HCT116 (cell line): Measurements from ENCODE around the gene RPS6KA6. TPM values are rescaled to one million over a fixed set of nuclear protein-coding genes. Genes with fewer than 3 reads are reported as not detected.

Source experiments
- ATAC-seq: fragments of 200-7000 bp; cut with Tn5 transposase; 2 replicates; pipeline ENCODE4 v1.9.1; 2020; ENCODE audit warnings: mild to moderate bottlenecking, moderate library complexity
- BruUV-seq: library from RNA; stranded (reverse); fragments of 400-500 nt; replicated peaks from 2 replicates; lab custom pipeline; 2021; lab: Mats Ljungman, UMichigan
- CTCF ChIA-PET: fragments of 300-600 bp; sonication (Branson Sonifier 250); formaldehyde crosslinking; loops from one replicate; lab custom pipeline; 2021; ENCODE audit warnings: antibody characterized with exemption; lab: Charles Lee
- POLR2A ChIA-PET: fragments of 300-600, 350-600 bp; sonication (Branson Sonifier 250); formaldehyde crosslinking; loops from one replicate; lab custom pipeline; 2021; ENCODE audit warnings: antibody characterized with exemption; lab: Charles Lee
- RAD21 ChIA-PET, 2 experiments: fragments of 300-600 bp; sonication (Branson Sonifier 250); formaldehyde crosslinking; loops; one replicate each; lab custom pipeline; 2023; ENCODE audit warnings: low total read pairs in 2 of 2; ENCODE audit not compliant: uncharacterized antibody in 2 of 2, unreplicated experiment in 2 of 2, low non-redundant PET in 1 of 2; lab: Charles Lee
- DNase-seq: peaks from one replicate; pipeline ENCODE4 v3.0.0-alpha.2; 2010; ENCODE audit warnings: low read depth, low spot score
- H2AFZ ChIP-seq: fragments of 200-600 bp; shearing (Covaris generic), sonication (generic); 2 replicates; pipeline ENCODE4 v1.6.1; 2017; ENCODE audit warnings: low read depth, mixed run types, mixed read lengths, antibody characterized with exemption, low read length; ENCODE audit not compliant: poor library complexity, severe bottlenecking
- H3K27ac ChIP-seq: 2 replicates; pipeline ENCODE4 v1.5.1; 2012; ENCODE audit warnings: low read depth, low read length
- H3K27me3 ChIP-seq: fragments of 200-600 bp; sonication (generic); 2 replicates; pipeline ENCODE4 v1.6.1; 2016; ENCODE audit warnings: mixed run types, low read length, mixed read lengths; ENCODE audit not compliant: insufficient read depth
- H3K36me3 ChIP-seq, 2 experiments: fragments of 200-500 bp in 1 of 2; fragments of 200-600 bp in 1 of 2; sonication (Bioruptor generic) in 1 of 2; sonication (generic) in 1 of 2; 2 replicates each; pipeline versions ENCODE4 v1.5.1 to v1.6.1; 2014 to 2016; ENCODE audit warnings: low read length in 2 of 2, inconsistent platforms in 1 of 2, mixed read lengths in 1 of 2, mixed run types in 1 of 2; ENCODE audit not compliant: insufficient read depth in 2 of 2, control insufficient read depth in 1 of 2
- H3K4me1 ChIP-seq, 2 experiments: fragments of 200-600 bp in 1 of 2; sonication (generic) in 1 of 2; 2 replicates each; pipeline versions ENCODE4 v1.5.1 to v1.6.1; 2012 to 2017; ENCODE audit warnings: low read length in 2 of 2, inconsistent platforms in 1 of 2, mild to moderate bottlenecking in 1 of 2, mixed read lengths in 1 of 2, mixed run types in 1 of 2, moderate library complexity in 1 of 2; ENCODE audit not compliant: insufficient read depth in 2 of 2, control insufficient read depth in 1 of 2
- H3K4me2 ChIP-seq: fragments of 200-600 bp; sonication (generic); 2 replicates; pipeline ENCODE4 v1.6.1; 2017; ENCODE audit warnings: mixed run types, low read length, mixed read lengths
- H3K4me3 ChIP-seq, 2 experiments: fragments of 200-600 bp in 1 of 2; sonication (generic) in 1 of 2; replicated peaks in 1 of 2; 2 replicates each; pipeline ENCODE4 v1.5.1; 2011 to 2016; ENCODE audit warnings: low read length in 2 of 2, control low read depth in 1 of 2, low read depth in 1 of 2, mild to moderate bottlenecking in 1 of 2, mixed read lengths in 1 of 2, mixed run types in 1 of 2
- H3K79me2 ChIP-seq: fragments of 200-600 bp; sonication (generic); 2 replicates; pipeline ENCODE4 v1.6.1; 2017; ENCODE audit warnings: mild to moderate bottlenecking, mixed run types, low read length, moderate library complexity, mixed read lengths; ENCODE audit not compliant: insufficient read depth
- H3K9ac ChIP-seq: fragments of 200-600 bp; sonication (generic); 2 replicates; pipeline ENCODE4 v1.6.1; 2016; ENCODE audit warnings: low read length, mixed read lengths
- H3K9me2 ChIP-seq: fragments of 200-600 bp; sonication (generic), shearing (Covaris generic); 2 replicates; pipeline ENCODE4 v1.6.1; 2017; ENCODE audit warnings: mixed run types, mild to moderate bottlenecking, moderate library complexity; ENCODE audit not compliant: insufficient read depth
- H3K9me3 ChIP-seq, 2 experiments: fragments of 200-500 bp in 1 of 2; fragments of 200-600 bp in 1 of 2; sonication (Bioruptor generic) in 1 of 2; sonication (generic) in 1 of 2; 2 replicates each; pipeline ENCODE4 v1.6.1; 2014 to 2017; ENCODE audit warnings: low read length in 2 of 2, mixed read lengths in 2 of 2, inconsistent platforms in 1 of 2, low read depth in 1 of 2, mild to moderate bottlenecking in 1 of 2, mixed run types in 1 of 2, moderate library complexity in 1 of 2; ENCODE audit not compliant: control insufficient read depth in 1 of 2, insufficient read depth in 1 of 2
- H4K20me1 ChIP-seq: fragments of 200-600 bp; sonication (generic), shearing (Covaris generic); 2 replicates; pipeline ENCODE4 v1.6.1; 2017; ENCODE audit warnings: mixed run types, mild to moderate bottlenecking, moderate library complexity; ENCODE audit not compliant: insufficient read depth
- CEBPB ChIP-seq: IDR thresholded peaks from 2 replicates; pipeline ENCODE4 v1.6.1; 2012; ENCODE audit warnings: low read depth
- EGR1 ChIP-seq: IDR thresholded peaks from 2 replicates; pipeline ENCODE4 v1.6.1; 2012; ENCODE audit warnings: low read depth
- EZH2phosphoT487 ChIP-seq: fragments of 200-600 bp; IDR thresholded peaks from 2 replicates; pipeline ENCODE4 v1.6.1; 2018; ENCODE audit warnings: antibody characterized with exemption, borderline replicate concordance
- FOSL1 ChIP-seq: IDR thresholded peaks from 2 replicates; pipeline ENCODE4 v1.6.1; 2012; ENCODE audit warnings: low read depth
- POLR2A ChIP-seq: IDR thresholded peaks from 2 replicates; pipeline ENCODE4 v1.7.0; 2011; ENCODE audit warnings: borderline replicate concordance; ENCODE audit not compliant: insufficient read depth, insufficient read length; ENCODE audit errors: extremely low read depth
- RAD21 ChIP-seq: IDR thresholded peaks from 2 replicates; pipeline ENCODE4 v1.6.1; 2012; ENCODE audit warnings: low read depth, mild to moderate bottlenecking
- SIN3A ChIP-seq: IDR thresholded peaks from 2 replicates; pipeline ENCODE4 v1.6.1; 2012; ENCODE audit warnings: low read depth
- SP1 ChIP-seq: IDR thresholded peaks from 2 replicates; pipeline ENCODE4 v1.6.1; 2012; ENCODE audit warnings: low read depth
- SRF ChIP-seq: IDR thresholded peaks from 2 replicates; pipeline ENCODE4 v1.6.1; 2012; ENCODE audit warnings: low read depth
- YY1 ChIP-seq: IDR thresholded peaks from 2 replicates; pipeline ENCODE4 v1.6.1; 2011; ENCODE audit warnings: low read length, low read depth, moderate library complexity, mild to moderate bottlenecking; ENCODE audit not compliant: insufficient replicate concordance; ENCODE audit errors: extremely low read depth
- ZFX ChIP-seq: fragments of 450-650 bp; IDR thresholded peaks from 2 replicates; pipeline ENCODE4 v1.6.1; 2017
- intact Hi-C: fragments of 100-400 bp; cut with micrococcal nuclease; formaldehyde crosslinking; loops from 2 replicates; pipeline ENCODE4 v1.10.0; 2022
- total RNA-seq: library from RNA; stranded (reverse); gene quantifications from one replicate; pipeline ENCODE4 v1.2.1, GENCODE V29; 2021; ENCODE audit not compliant: unreplicated experiment
- TF ChIP-seq, protein P1 (sequence below): IDR thresholded peaks from 2 replicates; pipeline ENCODE4 v1.6.1; 2012

The RPS6KA6 gene
- total RNA-seq, 1 experiment from 2014 or later: not detected

DNA sequence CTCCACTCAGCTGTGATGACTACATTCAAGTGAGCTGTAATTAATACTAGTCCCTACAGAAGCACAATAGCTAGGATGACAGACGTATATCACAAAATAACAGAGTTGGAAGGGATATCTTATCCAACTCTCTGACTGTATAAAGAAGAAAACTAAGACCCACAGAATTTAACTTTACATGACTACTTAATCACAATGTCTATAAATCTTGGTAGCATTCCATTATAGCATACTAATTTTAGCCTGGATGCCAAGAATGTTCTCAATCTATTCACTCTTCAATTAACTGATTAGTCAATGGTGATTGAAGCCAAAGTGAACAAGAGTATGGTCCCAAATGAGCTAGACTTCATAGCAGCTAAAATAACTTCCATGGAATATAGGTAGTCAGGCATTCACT lies 31.2 kb downstream of the RPS6KA6 start:
- no peak overlapping the region for H3K4me2 ChIP-seq
- POLR2A ChIA-PET: no interaction called here
- RAD21 ChIA-PET: no interaction called here

DNA sequence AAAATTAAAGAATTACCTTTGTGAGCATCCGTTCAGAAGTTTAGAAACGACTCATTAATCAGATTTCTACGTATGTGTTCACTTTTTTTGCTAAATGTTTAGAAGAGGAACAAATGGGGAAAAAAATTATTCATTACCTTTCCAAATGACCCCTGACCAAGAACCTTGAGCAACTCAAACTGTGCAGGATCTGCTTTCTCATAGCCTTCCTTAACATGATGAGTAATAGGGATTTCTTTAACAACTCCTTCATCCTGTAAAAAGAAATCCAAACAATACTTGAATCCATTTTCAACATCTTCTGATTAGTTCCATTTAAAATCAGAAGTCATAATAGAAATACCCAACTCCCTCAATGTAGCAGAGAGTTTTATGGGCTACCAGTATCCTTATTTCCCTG lies 32.1 kb downstream of the RPS6KA6 start:
- RAD21 ChIA-PET: no interaction called here
- Histone ChIP-seq H3K9me2 (no peaks in the 10 kb centered on the region), H3K4me1 (no peaks in the 10 kb centered on the region), H3K4me2 (no peak overlapping the region), H3K79me2 (no peaks in the 10 kb centered on the region), H3K4me3 (no peak overlapping the region), H3K9me3 (0 out of 4 replicates have a peak, but pooled peaks cover 0 to 2% of the 10 kb centered on the region in 2 experiments), H3K27ac (no peak overlapping the region), H3K27me3 (no peaks in the 10 kb centered on the region), H4K20me1 (no peaks in the 10 kb centered on the region), H3K9ac (no peak overlapping the region), H3K36me3 (no peaks in the 10 kb centered on the region), H2AFZ (no peak overlapping the region)
- no peak for ATAC-seq
- intact Hi-C loops: no loop called here
- BruUV-seq: no TSS peak
- TF ChIP-seq CEBPB (no peak), FOSL1 (no peak)
- no peak for DNase-seq
- CTCF ChIA-PET: no interaction called here
- POLR2A ChIA-PET: no interaction called here

More for the DNA sequence above, 31.2 kb downstream of the RPS6KA6 start:
- no peaks in the 10 kb centered on the region for H3K27me3 ChIP-seq
- no peaks in the 10 kb centered on the region for H3K9me2 ChIP-seq
- no peak overlapping the region for H3K4me3 ChIP-seq
- H3K4me1 ChIP-seq: no peaks in the 10 kb centered on the region
- no peaks in the 10 kb centered on the region for H3K79me2 ChIP-seq
- H3K27ac ChIP-seq: no peak overlapping the region
- CTCF ChIA-PET: no interaction called here
- 0 out of 4 replicates have a peak, but pooled peaks cover 0 to 4% of the 10 kb centered on the region in 2 experiments for H3K9me3 ChIP-seq
- no peaks in the 10 kb centered on the region for H4K20me1 ChIP-seq
- no TSS peak for BruUV-seq
- DNase-seq: no peak
- no peak for TF ChIP-seq POLR2A
- no peak for TF ChIP-seq SRF
- no peak for TF ChIP-seq ZFX
- TF ChIP-seq YY1: no peak
- TF ChIP-seq, protein P1, sequence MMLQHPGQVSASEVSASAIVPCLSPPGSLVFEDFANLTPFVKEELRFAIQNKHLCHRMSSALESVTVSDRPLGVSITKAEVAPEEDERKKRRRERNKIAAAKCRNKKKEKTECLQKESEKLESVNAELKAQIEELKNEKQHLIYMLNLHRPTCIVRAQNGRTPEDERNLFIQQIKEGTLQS: no peak
- no peak for TF ChIP-seq EGR1
- no peak for TF ChIP-seq SIN3A
- TF ChIP-seq CEBPB: no peak
- no peak for TF ChIP-seq RAD21
- no peak for TF ChIP-seq EZH2phosphoT487
- TF ChIP-seq SP1: no peak
- ATAC-seq: no peak
- H3K9ac ChIP-seq: no peak overlapping the region
- H2AFZ ChIP-seq: no peak overlapping the region
- intact Hi-C loops: no loop called here
- no peaks in the 10 kb centered on the region for H3K36me3 ChIP-seq
